Activated gamma-delta T cell treated with Interleukin-2 at 50 U/mL for 16 hours (primary cell): ENCODE measurements around the gene TIMM21.

Experiments used
- DNase-seq: peaks from one replicate; pipeline ENCODE4 v3.0.0-alpha.2; 2020

The TIMM21 gene

DNA sequence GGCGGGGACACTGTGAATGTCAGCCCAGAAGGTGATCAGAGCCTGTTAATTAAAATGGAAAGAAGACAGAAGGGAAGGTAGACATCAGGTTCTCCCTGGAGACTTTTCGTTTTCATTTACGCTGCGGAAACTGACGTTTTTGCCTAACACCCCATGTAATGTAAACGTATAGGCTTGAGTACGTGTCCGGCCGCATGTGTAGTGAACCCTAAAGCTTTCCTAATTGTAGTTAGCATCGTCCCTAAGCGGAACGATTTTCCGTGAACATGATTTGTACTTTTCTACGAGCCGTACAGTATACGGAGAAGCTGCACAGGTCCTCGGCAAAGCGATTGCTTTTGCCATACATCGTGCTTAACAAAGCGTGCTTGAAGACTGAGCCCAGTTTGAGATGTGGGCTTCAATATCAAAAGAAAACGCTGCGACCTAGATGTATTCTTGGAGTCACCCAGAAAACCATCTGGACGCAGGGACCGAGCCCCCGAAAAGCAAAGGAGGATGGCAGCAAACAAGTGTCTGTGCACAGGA, 284 bp downstream of the TIMM21 start:
- no peak for DNase-seq

- DNase-seq, result no peak
Observed at GRCh38 chr18:74149878-74150277, 1.6 kb downstream of the TIMM21 start.

DNA sequence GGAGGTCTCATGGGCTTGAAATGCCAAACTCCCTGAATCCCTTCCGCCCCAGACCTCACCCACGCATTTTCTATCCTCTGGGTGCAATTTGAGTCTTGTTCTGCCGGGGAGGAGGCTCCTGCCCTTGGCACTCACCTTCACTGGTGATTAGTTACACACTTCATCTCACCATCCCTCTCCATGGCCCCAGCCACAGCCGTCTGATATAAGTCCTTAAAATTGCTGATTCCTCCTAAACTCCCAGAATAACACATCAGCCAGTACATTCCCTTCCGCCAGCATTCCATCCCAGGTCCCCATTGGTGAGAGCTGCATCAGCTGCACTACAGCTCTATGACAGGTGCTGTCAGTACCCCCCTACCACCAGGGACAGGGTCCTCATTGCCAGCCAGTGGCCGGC, 3.9 kb downstream of the TIMM21 start:
- no peak for DNase-seq

- no peak for DNase-seq
Observed at GRCh38 chr18:74152857-74153256, 4.5 kb downstream of the TIMM21 start.

GRCh38 chr18:74153377-74153776, 5.1 kb downstream of the TIMM21 start:
- DNase-seq, result no peak

DNA sequence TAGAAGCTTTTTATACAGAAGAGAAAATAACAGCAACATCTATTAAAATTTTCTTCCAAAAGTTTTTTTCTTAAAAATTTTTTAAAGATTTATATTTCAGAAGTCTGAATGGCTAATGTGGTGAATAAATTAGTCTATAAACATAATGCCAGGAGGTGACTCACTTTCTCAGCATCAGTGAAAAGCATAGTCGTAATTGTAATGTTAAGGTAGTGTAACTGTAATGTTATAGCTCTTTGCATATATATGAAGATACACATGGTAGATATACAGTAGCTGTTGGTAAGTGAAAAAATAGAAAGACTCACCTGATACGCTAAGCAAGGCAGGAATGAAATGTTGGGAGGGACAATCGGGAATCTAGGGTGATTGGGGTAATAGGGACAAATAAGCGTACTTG, 5.5 kb downstream of the TIMM21 start:
- DNase-seq, result no peak

GRCh38 chr18:74154716-74155115, 6.4 kb downstream of the TIMM21 start:
- DNase-seq, result no peak

GRCh38 chr18:74155276-74155675, 7.0 kb downstream of the TIMM21 start:
- no peak for DNase-seq

DNA sequence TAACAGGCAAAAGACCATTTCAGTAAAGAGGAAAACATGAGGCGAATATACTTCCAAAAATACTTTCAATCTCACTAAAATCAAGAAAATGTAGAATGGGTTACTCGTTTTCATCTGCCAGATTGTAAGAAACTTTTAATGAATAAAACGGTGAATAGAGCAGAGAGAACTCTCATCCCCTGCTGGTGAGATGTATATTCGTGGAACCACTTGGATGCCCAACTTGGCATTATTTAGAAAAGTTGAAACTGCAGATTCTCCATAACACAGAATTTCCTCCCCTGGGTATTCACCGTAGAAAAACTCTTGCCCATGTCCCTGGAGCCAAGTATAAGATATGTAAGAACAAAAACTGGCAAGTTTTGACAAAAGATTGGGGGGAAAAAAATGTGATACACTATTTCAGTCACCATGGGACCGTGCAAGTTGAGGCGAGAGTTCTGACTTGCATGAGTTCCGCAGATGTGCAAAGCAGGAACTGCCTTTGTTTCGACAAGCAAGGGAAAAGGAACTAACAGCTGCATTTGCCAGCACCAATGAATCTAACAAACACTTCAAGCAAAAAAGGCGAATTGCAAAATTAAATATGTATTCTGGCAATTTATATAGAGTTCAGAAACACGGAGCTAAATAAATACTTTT, 14.8 kb downstream of the TIMM21 start:
- no peak for DNase-seq

DNA sequence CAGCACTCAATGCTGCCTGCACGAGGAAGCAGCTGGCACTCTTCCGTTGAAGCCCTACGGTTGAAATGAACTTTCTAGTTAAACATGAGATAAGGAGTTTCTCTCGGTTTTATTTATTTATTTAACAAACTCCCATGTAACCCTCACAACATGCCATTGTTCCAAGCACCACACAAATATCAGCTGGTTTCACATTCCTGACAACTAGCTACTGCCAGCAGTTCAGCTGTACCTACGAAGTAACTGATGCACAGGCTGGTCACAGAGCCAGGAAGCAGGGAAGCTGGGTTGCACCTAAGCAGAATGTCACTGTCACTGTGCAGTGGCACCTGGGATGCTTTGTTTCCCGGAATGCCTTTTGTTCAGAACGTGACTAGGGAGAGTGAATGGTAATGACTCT, 18.1 kb downstream of the TIMM21 start:
- DNase-seq, result no peak

GRCh38 chr18:74171910-74172606, 23.7 kb downstream of the TIMM21 start:
- DNase-seq, result no peak

- no peak for DNase-seq
Observed at GRCh38 chr18:74172697-74173433, 24.5 kb downstream of the TIMM21 start.

- no peak for DNase-seq
Observed at GRCh38 chr18:74173434-74173750, 25.1 kb downstream of the TIMM21 start.

DNA sequence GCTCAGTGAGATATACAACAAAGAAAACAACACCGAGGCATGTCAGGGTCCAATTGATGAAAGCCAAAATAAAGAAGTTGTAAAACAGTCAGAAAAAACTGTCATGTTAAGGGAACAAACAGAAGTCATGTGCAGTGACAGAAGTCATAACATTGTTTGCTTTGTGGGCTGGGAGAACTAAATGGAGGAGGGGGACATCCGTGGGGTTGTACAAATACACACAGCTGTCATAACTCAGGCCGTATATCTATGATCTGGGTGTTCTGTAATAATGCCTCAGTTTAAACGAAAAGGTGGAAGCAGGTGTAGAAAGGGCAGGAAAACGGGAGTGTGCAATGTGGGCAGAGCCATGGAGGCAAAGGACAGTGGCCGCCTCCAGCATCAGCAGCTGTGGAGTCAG, 27.3 kb downstream of the TIMM21 start:
- no peak for DNase-seq

DNA sequence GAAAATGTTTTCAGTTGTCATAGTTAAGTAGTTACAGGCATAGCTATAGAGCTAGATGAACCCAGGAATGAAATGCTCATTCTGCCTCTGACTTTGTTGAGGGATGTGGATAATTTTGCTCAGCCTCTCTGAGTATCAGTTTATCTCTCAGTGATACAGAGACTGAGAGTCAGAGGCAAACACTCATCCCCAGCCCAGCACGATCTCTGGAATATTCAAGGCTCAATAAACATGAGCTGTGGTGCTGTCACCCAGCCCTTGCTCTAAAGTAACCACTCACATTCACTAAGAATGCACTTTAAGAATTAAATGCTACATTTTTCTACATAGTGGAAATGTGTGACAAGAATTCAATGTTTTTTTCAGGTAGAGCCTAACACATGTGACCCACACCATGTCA, 30.6 kb downstream of the TIMM21 start:
- DNase-seq, result no peak

GRCh38 chr18:74179623-74180199, 31.4 kb downstream of the TIMM21 start:
- no peak for DNase-seq

- DNase-seq, result no peak
Observed at GRCh38 chr18:74182335-74182734, 34.0 kb downstream of the TIMM21 start.

- no peak for DNase-seq
Observed at GRCh38 chr18:74183130-74183529, 34.8 kb downstream of the TIMM21 start.

DNA sequence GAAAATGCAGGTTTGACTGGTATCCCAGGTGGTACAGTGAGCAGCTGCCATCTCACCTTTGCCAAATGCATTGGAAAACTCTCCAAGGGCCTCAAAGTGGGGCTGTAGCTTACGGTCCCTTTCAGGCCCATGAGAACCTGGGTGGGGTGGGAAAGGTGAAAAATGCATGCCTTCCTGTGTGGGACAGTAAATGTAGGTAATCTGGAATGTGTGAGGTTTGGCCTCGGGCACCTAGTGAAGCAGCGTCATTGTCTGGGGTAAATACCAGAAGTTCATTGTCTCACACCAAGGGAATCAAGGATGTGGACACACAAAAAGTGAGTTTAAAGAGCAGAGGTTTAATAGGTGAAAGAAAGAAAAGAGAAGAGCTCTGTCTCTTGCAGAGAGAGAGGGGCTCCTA, 36.6 kb downstream of the TIMM21 start:
- no peak for DNase-seq

DNA sequence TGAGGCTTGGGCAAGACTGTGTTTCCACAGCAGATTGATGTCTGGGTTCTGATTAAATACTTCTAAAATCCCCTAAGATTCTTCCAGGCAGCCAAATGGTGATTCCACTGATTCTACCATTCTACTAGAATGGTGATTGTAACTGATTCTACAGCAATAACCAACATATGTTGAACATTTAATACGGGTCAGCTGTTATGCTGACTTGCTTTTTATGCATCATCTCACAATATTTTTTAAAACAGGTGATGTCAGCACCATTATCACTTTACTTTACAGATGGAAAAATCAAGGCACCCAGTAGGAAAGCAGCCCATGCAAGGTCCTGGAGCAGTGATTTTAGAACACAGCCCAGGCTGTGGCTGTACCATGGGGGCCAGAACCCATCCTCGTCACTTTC, 37.5 kb downstream of the TIMM21 start:
- DNase-seq, result no peak

DNA sequence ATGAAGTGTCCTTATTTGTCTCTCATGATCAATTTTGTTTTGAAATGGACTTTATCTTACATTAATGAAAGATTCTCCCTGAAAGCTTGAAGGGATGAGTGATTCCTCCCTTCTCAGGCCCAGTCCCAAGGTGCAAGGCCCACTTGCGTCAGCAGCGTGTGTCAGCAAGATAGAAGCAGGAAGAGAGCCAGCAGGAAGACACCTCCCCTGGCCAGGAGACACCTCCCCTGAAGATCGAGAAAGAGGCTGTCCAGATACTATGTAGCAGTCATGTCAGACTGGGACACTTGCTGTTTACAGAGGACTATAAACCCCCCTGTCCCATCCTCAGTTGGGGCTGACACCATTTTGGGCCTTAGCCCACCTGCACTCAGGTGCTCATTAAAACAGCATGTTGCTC, 38.3 kb downstream of the TIMM21 start:
- no peak for DNase-seq

DNA sequence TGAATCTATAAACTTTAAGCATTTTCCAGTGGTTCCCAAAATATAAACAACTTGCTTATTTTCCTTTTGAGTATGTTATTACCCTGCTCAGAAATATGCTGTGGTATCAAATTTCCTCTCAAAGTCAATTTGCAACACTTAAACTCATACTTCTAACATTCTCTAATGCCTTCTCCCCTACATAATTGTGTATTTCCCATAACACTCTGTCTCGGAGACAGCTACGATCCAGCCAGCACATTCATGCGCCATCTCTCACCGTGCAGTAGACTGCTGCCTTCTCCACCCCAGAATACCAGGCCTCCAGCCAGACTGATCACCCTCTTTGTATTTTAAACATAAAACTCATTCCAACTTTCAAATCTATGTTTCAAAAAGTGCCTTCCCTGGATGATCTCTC, 41.8 kb downstream of the TIMM21 start:
- DNase-seq, result no peak

- DNase-seq, result no peak
Observed at GRCh38 chr18:74191577-74191976, 43.3 kb downstream of the TIMM21 start.

GRCh38 chr18:74194691-74195090, 46.4 kb downstream of the TIMM21 start:
- DNase-seq, result no peak
